Upper lobe of left lung (tissue), 6 donors: Measurements from ENCODE around the gene CATSPERE. TPM values are rescaled to one million over a fixed set of nuclear protein-coding genes. Genes with fewer than 3 reads are reported as not detected.

Experiments
- ATAC-seq, 2 donors: fragments of 200-7000 bp; cut with Tn5 transposase; one replicate each; pipeline ENCODE4 v1.9.1; 2022; ENCODE audit warnings: mild to moderate bottlenecking in 2 of 2, moderate library complexity in 2 of 2; ENCODE audit not compliant: low FRiP score in 2 of 2
- DNase-seq, 2 donors: peaks; one replicate each; pipeline ENCODE4 v3.0.0-alpha.2; 2019 to 2020
- H3K27ac ChIP-seq, 4 donors: fragments of 200-600 bp; sonication (generic); one replicate each; pipeline ENCODE4 v1.5.1; 2016 to 2019
- H3K27me3 ChIP-seq, 4 donors: fragments of 200-600 bp; sonication (generic); one replicate each; pipeline ENCODE4 v1.5.1; 2017 to 2019
- H3K36me3 ChIP-seq, 4 donors: fragments of 200-600 bp; sonication (generic); one replicate each; pipeline ENCODE4 v1.5.1; 2016 to 2019
- H3K4me1 ChIP-seq, 4 donors: fragments of 200-600 bp; sonication (generic); one replicate each; pipeline ENCODE4 v1.5.1; 2018 to 2019
- H3K4me3 ChIP-seq, 4 donors: fragments of 200-600 bp; sonication (generic); one replicate each; pipeline ENCODE4 v1.5.1; 2017 to 2019; ENCODE audit warnings: mild to moderate bottlenecking in 2 of 4, moderate library complexity in 1 of 4
- H3K9me3 ChIP-seq, 4 donors: fragments of 200-600 bp; sonication (generic); one replicate each; pipeline ENCODE4 v1.5.1; 2018 to 2019
- CTCF ChIP-seq, 6 experiments: fragments of 450-650 bp in 4 of 6; fragments of 200-600 bp in 2 of 6; sonication (generic) in 2 of 6; IDR thresholded peaks; one replicate each; pipeline ENCODE4 v1.5.1; 2016 to 2019; ENCODE audit warnings: antibody characterized with exemption in 6 of 6
- EP300 ChIP-seq, 4 donors: sonication (generic); formaldehyde crosslinking; IDR thresholded peaks; one replicate each; pipeline ENCODE4 v1.5.1; 2017; ENCODE audit warnings: antibody characterized with exemption in 4 of 4, control low read depth in 2 of 4
- POLR2A ChIP-seq, 4 donors: fragments of 450-650 bp; IDR thresholded peaks; one replicate each; pipeline ENCODE4 v1.5.1; 2016 to 2017; ENCODE audit warnings: antibody characterized with exemption in 4 of 4, mild to moderate bottlenecking in 2 of 4
- POLR2AphosphoS5 ChIP-seq, 2 donors: sonication (generic); formaldehyde crosslinking; IDR thresholded peaks; one replicate each; pipeline ENCODE4 v1.5.1; 2017; ENCODE audit warnings: antibody characterized with exemption in 2 of 2
- WGBS, 2 donors: methylation state at CpG; one replicate each; pipeline ENCODE4 v1.1.5; 2017 to 2018; 5-methylcytosine and 5-hydroxymethylcytosine counted together
- total RNA-seq, 6 donors: library from RNA; depleted of rRNA in 4 of 6; stranded (reverse); fragments of >200 nt in 4 of 6; gene quantifications; one replicate each; pipeline versions ENCODE4 v1.1.0 to v1.2.1, GENCODE V29; 2016 to 2021
- donor health status: DM: no; HTN: no; CAD: no; lungs with moderate emphysema.
- donor health status: DM: no; HTN: yes; CAD: no; lungs with severe emphysema.

The CATSPERE gene
- total RNA-seq, 6 donors from 2014 or later = 0.91 to 2.4 (median 1.4) TPM; not detected in 1

- ATAC-seq = no peak
- TF ChIP-seq CTCF (IDR thresholded peaks at IDR 0.05) (no peak), EP300 (IDR thresholded peaks at IDR 0.05) (no peak), POLR2A (IDR thresholded peaks at IDR 0.05) (no peak), POLR2AphosphoS5 (IDR thresholded peaks at IDR 0.05) (no peak)
- H3K4me1 ChIP-seq = peaks cover 32 to 48% (median 35%) of the 10 kb centered on the region in 4 donors
- H3K36me3 ChIP-seq = no peaks in the 10 kb centered on the region
- peak overlapping the region in 2 of 4 donors; percentile 74 to 96 for H3K4me3 ChIP-seq
- no peaks in the 10 kb centered on the region for H3K9me3 ChIP-seq
- 66 to 79% methylated on average over 8 of the region's 8 CpGs for WGBS, 2 donors
- H3K27ac ChIP-seq = peak overlapping the region; percentile 93 to 98 (median 96)
- H3K27me3 ChIP-seq = no peaks in the 10 kb centered on the region
- DNase-seq = no peak
Measured at GRCh38 chr1:244449936-244450508, 11.1 kb upstream of the CATSPERE start.

GRCh38 chr1:244450597-244451538 lies 10.2 kb upstream of the CATSPERE start:
- H3K36me3 ChIP-seq = no peaks in the 10 kb centered on the region
- peaks cover 25 to 40% (median 28%) of the 10 kb centered on the region in 4 donors for H3K4me1 ChIP-seq
- TF ChIP-seq CTCF (IDR thresholded peaks at IDR 0.05) (no peak), EP300 (IDR thresholded peaks at IDR 0.05) (peak in 1 of 4 donors; percentile 33), POLR2AphosphoS5 (IDR thresholded peaks at IDR 0.05) (peak; percentile 13 to 46), POLR2A (IDR thresholded peaks at IDR 0.05) (no peak)
- 0 to 1% methylated on average over 19 to 22 of the region's 41 CpGs for WGBS, 2 donors
- peak overlapping the region; percentile 65 to 96 (median 84) for H3K4me3 ChIP-seq
- ATAC-seq (peak; percentile 73), DNase-seq (peak; percentile 62 to 94)
- H3K27me3 ChIP-seq = no peaks in the 10 kb centered on the region
- no peaks in the 10 kb centered on the region for H3K9me3 ChIP-seq
- H3K27ac ChIP-seq = peak overlapping the region; percentile 93 to 98 (median 96)

- WGBS, 2 donors = 1 to 2% methylated on average over 10 to 25 of the region's 45 CpGs
- H3K27ac ChIP-seq = peak within 1 kb of the TSS; percentile 93 to 98 (median 96)
Measured at GRCh38 chr1:244451539-244451950, 9.5 kb upstream of the CATSPERE start, which contains the start of gene ADSS2. Gene ADSS2, minus strand, starts transcription at chr1:244451909. Its CDS starts 92 bp downstream, at chr1:244451817.

More at GRCh38 chr1:244451539-244451950, 9.5 kb upstream of the CATSPERE start, which contains the start of gene ADSS2:
- no peak for DNase-seq
- TF ChIP-seq POLR2AphosphoS5 (IDR thresholded peaks at IDR 0.05) (peak; percentile 66 to 85), EP300 (IDR thresholded peaks at IDR 0.05) (no peak), CTCF (IDR thresholded peaks at IDR 0.05) (no peak), POLR2A (IDR thresholded peaks at IDR 0.05) (peak in 3 of 4 donors; percentile 70 to 90 (median 89))
- no peaks in the 10 kb centered on the region for H3K27me3 ChIP-seq
- H3K9me3 ChIP-seq = no peaks in the 10 kb centered on the region
- H3K4me3 ChIP-seq = peak within 1 kb of the TSS; percentile 65 to 96 (median 84)
- ATAC-seq = no peak
- peaks cover 23 to 36% (median 28%) of the 10 kb centered on the region in 4 donors for H3K4me1 ChIP-seq
- H3K36me3 ChIP-seq = no peaks in the 10 kb centered on the region
